Measurements from ENCODE around the gene THRAP3.

GRCh38 chr1:36306210-36306901, 82.1 kb downstream of the THRAP3 start, which contains the start of gene SH3D21:
- peak in 4 of 7 experiments; percentile 1 to 20 (median 8) for TF ChIP-seq CTCF (IDR thresholded peaks at IDR 0.05)
- no peak for TF ChIP-seq POLR2A (IDR thresholded peaks at IDR 0.05)

All from body of pancreas (tissue), 4 donors.